ENCODE results near the gene BET1. TPM values are rescaled to one million over a fixed set of nuclear protein-coding genes. Genes with fewer than 3 reads are reported as not detected.

Gene BET1
- total RNA-seq, 1 donor from 2014 or later = 30.5 TPM

DNA sequence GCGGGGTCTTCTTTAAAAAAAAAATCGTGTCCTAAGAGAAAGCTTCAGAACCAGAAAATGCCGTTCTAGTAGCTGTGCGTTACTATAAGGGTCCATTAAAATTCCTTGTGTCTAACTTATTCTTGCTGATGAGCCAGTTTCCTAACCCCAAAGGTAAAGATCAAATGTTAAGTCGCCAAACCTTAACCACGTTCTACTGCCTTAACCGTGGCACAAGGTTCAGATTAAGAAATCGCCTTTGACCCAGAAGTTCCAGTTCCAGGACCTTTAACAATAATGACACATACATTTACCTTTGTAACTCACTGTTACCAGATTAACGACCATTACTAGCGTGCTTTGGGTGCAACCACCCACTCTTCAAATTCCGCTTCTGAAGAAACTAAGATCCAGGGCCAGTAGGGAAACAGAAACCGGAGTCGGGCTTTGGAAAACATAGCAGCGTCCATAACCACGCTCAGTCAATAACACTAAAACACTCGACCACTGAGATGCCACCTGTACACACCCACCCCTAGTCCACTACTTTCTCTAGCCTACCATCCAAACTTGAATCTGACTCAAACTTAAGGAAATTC, 620 bp downstream of the BET1 start:
- peaks cover 10% of the 10 kb centered on the region for H3K4me1 Mint-ChIP-seq (ENCODE audit: low read depth)

DNA sequence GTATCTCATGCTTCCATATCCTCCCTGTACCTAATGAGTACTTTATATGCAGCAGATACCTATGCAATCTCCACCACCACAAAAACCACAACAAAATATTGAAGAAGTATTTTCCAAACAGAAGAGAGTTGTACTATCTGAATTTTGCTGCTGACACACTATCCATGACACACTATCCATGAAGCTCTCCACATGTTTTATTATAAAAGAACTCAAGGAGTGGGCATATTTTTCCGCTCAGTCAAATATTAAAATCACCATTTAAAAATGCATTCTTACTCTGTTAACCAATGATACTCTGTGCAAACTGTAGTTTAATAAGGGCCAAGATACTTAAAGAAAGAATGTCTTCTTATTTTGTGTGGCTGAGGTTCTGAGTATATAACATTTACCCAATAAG, 2.8 kb downstream of the BET1 start:
- Mint-ChIP-seq H3K27me3 (peaks cover 10% of the 10 kb centered on the region), H3K36me3 (ENCODE audit: insufficient read depth) (peaks cover 4% of the 10 kb centered on the region), H3K4me3 (ENCODE audit: low read depth) (no peak overlapping the region), H3K4me1 (ENCODE audit: low read depth) (peaks cover 10% of the 10 kb centered on the region), H3K9me3 (ENCODE audit: low read depth) (no peaks in the 10 kb centered on the region), H3K27ac (no peak overlapping the region)
- TF ChIP-seq, protein P1, sequence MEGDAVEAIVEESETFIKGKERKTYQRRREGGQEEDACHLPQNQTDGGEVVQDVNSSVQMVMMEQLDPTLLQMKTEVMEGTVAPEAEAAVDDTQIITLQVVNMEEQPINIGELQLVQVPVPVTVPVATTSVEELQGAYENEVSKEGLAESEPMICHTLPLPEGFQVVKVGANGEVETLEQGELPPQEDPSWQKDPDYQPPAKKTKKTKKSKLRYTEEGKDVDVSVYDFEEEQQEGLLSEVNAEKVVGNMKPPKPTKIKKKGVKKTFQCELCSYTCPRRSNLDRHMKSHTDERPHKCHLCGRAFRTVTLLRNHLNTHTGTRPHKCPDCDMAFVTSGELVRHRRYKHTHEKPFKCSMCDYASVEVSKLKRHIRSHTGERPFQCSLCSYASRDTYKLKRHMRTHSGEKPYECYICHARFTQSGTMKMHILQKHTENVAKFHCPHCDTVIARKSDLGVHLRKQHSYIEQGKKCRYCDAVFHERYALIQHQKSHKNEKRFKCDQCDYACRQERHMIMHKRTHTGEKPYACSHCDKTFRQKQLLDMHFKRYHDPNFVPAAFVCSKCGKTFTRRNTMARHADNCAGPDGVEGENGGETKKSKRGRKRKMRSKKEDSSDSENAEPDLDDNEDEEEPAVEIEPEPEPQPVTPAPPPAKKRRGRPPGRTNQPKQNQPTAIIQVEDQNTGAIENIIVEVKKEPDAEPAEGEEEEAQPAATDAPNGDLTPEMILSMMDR (IDR thresholded peaks at IDR 0.05; ENCODE audit: unreplicated experiment) = no peak
- DNase-seq (ENCODE audit: low spot score, unreplicated experiment) = no peak

More for the DNA sequence above, 620 bp downstream of the BET1 start:
- TF ChIP-seq, protein P1 (IDR thresholded peaks at IDR 0.05; ENCODE audit: unreplicated experiment) = no peak
- Mint-ChIP-seq H3K9me3 (ENCODE audit: low read depth) (no peaks in the 10 kb centered on the region), H3K27ac (peak overlapping the region; percentile 100), H3K4me3 (ENCODE audit: low read depth) (peak overlapping the region; percentile 98), H3K27me3 (peaks cover 17% of the 10 kb centered on the region), H3K36me3 (ENCODE audit: insufficient read depth) (peaks cover 2% of the 10 kb centered on the region)
- DNase-seq (ENCODE audit: low spot score, unreplicated experiment) = no peak

DNA sequence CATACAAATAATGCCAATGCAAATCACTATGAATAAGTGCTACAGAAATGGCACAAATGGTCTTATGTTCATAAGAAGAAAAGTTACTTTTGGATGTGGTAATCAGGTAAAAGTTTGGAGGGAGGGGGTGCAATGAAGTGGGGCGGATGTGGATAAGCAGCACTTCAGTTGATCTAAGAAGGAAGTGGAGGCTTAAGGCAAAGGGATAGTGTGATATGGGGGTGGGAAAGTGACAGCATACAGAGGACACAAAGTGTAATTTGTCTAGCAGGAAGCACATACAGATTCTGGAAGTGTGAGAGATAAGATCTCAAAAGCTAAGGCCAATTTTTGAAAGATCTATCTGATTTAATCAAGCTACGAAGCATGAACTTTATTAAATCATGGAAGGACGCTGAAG, 6.3 kb downstream of the BET1 start:
- TF ChIP-seq, protein P1 (IDR thresholded peaks at IDR 0.05; ENCODE audit: unreplicated experiment) = no peak
- no peaks in the 10 kb centered on the region for H3K9me3 Mint-ChIP-seq (ENCODE audit: low read depth)
- H3K27me3 Mint-ChIP-seq = no peaks in the 10 kb centered on the region
- H3K4me3 Mint-ChIP-seq (ENCODE audit: low read depth) = no peak overlapping the region
- no peak overlapping the region for H3K27ac Mint-ChIP-seq
- no peak for DNase-seq (ENCODE audit: low spot score, unreplicated experiment)
- peaks cover 4% of the 10 kb centered on the region for H3K4me1 Mint-ChIP-seq (ENCODE audit: low read depth)
- H3K36me3 Mint-ChIP-seq (ENCODE audit: insufficient read depth) = peaks cover 6% of the 10 kb centered on the region

DNA sequence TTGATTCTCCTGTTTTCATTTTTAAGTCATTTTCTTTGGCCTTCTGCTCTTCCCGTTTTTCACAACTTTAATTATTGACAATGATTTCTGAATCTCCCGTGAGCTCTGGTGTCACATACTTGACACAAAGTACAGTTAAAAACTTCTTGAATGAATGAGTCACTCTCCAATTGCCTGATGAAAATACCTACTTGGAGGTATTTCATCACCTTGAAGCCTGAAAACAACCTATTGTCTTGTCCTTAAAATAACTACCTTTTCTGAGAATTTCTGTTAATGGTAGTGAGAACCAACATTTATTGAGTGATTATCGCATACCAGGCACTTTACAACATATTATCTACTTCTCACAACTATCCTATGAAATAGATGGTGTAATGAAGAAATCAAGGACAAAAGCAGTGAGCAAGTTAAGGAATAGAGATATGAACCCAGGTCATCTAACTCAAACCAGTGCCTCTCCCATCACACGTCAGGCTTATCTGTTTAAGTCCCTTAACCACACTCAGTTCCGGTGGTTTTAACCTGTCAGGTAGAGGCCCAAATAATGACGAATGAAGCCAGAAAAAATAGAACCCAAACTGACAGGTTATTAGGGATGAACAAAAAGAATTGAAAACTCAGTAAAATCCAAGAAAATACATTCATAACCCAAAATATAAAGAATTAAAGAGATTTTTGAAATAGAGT, 11.6 kb downstream of the BET1 start:
- Mint-ChIP-seq H3K27me3 (no peaks in the 10 kb centered on the region), H3K9me3 (ENCODE audit: low read depth) (no peaks in the 10 kb centered on the region), H3K27ac (no peak overlapping the region), H3K4me1 (ENCODE audit: low read depth) (no peaks in the 10 kb centered on the region), H3K4me3 (ENCODE audit: low read depth) (no peak overlapping the region), H3K36me3 (ENCODE audit: insufficient read depth) (peaks cover 3% of the 10 kb centered on the region)
- DNase-seq (ENCODE audit: low spot score, unreplicated experiment) = no peak
- TF ChIP-seq, protein P1 (IDR thresholded peaks at IDR 0.05; ENCODE audit: unreplicated experiment) = no peak

DNA sequence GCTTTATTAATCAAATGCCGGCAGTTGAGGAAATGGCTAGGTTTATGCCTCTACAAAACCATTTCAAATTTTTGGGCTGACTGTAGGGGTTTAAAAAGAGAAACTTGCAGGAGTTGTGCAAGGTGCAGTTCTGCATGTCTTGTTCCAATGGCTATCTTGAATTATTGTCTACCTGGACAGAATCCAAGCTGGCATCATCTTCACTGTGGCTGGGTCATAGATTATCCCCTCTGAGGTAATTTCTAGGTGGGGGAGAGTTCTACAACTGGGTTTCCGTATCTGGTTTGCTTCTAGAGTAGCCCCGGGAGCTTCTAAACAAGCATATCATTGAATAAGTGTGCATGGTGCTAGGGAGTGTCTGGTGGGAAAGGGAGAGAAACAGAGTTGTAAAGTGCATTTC, 16.9 kb downstream of the BET1 start:
- Mint-ChIP-seq H3K36me3 (ENCODE audit: insufficient read depth) (no peaks in the 10 kb centered on the region), H3K4me3 (ENCODE audit: low read depth) (no peak overlapping the region), H3K9me3 (ENCODE audit: low read depth) (no peaks in the 10 kb centered on the region), H3K4me1 (ENCODE audit: low read depth) (no peaks in the 10 kb centered on the region), H3K27ac (no peak overlapping the region), H3K27me3 (no peaks in the 10 kb centered on the region)
- DNase-seq (ENCODE audit: low spot score, unreplicated experiment) = no peak
- TF ChIP-seq, protein P1 (IDR thresholded peaks at IDR 0.05; ENCODE audit: unreplicated experiment) = no peak

Data from progenitor cell of endocrine pancreas (in vitro differentiated cells).